Fibroblast of mammary gland (primary cell): Measurements from ENCODE around the gene RNF17.

ENCODE experiments used
- DNase-seq: peaks from one replicate; pipeline ENCODE4 v3.0.0-alpha.2; 2010; ENCODE audit warnings: low read depth
- H3K4me3 ChIP-seq: 2 replicates; pipeline ENCODE4 v1.5.1; 2011; ENCODE audit warnings: low read depth, mild to moderate bottlenecking, low read length, moderate library complexity; ENCODE audit not compliant: control insufficient read depth
- TF ChIP-seq, protein P1 (sequence below): conservative IDR thresholded peaks from 2 replicates; pipeline ENCODE4 v1.5.1; 2011; ENCODE audit warnings: low read depth, low read length, inconsistent platforms; ENCODE audit not compliant: control insufficient read depth, insufficient read depth

RNF17 gene

DNA sequence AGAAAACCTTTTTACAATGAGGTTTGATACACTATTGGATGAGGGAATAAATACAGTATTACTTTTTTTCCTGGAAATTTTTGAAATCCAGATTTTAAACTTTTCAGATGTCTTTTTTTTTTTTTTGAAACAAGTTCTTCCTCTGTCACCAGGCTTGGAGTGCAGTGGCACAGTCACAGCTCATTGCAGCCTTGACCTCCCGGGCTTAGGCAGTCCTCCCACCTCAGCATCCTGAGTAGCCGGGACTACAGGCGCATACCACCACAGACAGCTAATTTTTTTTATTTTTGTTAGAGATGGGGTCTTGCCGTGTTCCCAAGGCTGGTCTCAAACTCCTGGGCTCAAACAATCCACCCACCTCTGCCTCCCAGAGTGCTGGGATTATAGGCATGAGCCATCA, 96.8 kb downstream of the RNF17 start:
- TF ChIP-seq, protein P1, sequence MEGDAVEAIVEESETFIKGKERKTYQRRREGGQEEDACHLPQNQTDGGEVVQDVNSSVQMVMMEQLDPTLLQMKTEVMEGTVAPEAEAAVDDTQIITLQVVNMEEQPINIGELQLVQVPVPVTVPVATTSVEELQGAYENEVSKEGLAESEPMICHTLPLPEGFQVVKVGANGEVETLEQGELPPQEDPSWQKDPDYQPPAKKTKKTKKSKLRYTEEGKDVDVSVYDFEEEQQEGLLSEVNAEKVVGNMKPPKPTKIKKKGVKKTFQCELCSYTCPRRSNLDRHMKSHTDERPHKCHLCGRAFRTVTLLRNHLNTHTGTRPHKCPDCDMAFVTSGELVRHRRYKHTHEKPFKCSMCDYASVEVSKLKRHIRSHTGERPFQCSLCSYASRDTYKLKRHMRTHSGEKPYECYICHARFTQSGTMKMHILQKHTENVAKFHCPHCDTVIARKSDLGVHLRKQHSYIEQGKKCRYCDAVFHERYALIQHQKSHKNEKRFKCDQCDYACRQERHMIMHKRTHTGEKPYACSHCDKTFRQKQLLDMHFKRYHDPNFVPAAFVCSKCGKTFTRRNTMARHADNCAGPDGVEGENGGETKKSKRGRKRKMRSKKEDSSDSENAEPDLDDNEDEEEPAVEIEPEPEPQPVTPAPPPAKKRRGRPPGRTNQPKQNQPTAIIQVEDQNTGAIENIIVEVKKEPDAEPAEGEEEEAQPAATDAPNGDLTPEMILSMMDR: no peak
- no peak for DNase-seq
- H3K4me3 ChIP-seq: no peak overlapping the region

DNA sequence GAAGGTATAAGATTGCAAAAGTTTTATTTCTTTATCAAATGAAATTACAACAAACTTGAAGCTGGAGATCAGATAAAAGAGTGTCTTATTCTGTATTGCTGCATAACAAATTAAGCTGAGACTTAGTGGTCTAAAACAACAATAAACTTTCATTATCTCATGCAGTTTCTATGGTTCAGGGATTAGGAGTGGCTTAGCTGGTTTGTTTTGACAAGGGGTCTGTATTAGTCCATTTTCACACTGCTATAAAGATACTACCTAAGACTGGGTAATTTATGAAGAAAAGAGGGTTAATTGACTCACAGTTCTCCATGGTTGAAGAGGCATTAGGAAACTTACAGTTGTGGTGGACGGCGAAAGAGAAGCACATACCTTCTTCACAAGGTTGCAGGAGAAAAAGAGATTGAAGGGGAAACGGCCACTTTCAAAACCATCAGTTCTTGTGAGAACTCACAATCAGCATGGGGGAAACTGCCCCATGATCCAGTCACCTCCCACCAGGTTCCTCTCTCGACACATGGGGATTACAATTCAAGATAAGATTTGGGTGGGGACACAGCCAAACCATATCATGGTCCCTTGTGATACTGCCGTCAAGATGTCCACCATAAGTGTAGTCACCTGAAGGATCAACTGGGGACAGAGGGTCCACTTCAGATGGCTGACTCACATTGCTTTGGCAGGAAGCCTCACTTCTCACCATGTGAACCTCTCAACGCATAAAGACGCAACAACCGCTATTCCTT, 97.8 kb downstream of the RNF17 start:
- H3K4me3 ChIP-seq: no peak overlapping the region
- TF ChIP-seq, protein P1: no peak
- no peak for DNase-seq

DNA sequence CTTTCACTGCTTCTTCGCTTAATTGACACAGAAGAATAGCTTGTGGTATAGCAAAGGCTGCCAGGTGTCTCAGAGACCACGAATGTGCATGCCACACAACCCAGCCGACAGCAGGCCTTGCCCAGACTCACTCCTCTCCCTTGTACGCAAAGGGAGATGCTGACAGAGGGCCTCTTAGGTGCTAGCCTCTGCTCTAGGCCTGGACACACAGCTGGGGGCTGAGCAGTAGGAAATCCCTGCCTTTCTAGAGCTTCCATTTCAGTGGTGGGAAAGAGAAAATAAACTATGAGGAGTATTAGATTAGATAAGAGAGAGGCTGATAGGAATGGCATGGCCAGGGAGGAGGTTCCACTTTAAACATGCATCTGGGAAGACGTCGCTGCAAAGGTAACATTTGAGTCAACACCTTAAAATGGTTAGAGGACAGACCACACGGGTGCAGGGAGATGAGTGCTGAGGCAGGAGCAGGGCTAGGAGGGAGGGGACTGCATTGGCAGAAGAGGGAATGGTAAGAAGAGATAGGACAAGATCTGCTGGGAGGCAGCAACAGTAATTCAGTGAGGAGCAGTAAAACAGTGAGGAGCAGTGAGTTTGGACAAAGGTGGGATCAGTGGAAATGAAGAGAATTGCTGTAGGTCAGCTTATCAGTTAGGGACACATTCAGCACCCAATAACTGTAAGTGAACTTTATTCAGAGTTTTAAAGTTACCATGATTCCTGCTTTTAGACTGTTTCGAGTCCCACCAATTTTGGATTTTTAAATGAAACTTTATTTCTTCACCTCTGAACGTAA, 100.0 kb downstream of the RNF17 start:
- no peak for DNase-seq
- TF ChIP-seq, protein P1: no peak
- no peak overlapping the region for H3K4me3 ChIP-seq

DNA sequence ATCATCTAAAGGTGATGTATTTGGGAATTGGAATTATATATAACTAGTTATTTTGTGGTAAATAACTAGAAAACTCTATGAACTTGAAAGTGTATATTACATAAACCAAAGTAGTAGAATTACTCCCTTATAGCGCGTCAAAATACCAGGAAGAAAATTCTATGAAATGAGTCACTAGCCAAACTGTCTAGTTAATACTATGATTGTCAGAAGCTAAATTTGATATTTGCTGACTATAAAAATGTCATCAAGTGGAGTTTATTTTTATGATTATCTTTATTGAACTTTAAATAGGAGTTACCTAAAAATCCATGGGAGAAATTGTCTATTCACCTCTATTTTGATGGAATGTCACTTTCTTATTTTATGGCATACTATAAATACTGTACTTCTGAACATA, 100.6 kb downstream of the RNF17 start:
- H3K4me3 ChIP-seq: no peak overlapping the region
- TF ChIP-seq, protein P1: no peak
- DNase-seq: no peak

DNA sequence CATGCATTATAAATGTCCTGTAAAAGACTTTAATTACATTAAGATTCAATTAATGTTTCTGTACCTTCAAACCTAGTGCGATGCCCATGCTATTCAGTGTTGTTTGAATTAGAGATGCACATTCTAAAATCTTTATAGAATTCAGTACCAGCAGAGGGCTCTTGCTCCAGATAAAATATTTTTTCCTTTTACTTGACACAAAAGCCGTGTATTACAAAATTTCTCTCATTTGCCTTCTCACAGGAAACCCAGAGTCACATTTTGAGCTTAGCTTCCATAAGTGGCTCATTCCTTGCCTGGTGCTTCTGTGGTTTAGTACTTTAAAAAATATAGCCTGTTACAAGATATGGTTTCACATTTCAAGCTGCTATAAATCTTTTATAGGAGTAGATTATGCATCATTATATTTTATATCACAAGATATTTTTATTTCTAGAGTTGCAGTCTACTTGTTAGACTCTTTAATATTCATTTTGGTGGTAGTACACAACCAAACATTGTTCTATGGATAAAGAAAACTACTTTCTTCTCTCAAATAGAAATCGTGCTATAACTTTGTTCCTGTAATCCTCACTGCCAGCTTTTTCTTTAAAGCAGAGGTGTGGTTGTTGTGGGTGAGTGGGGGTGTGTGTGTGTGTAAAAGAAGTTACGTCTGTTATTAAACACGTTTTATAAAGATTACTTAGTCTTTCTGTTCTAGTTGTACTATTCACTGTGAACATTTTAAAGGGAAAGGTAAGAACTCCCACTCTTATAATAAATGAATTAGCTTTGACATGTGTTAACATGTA, 101.4 kb downstream of the RNF17 start:
- TF ChIP-seq, protein P1: peak; percentile 20
- peak; percentile 18 for DNase-seq
- no peak overlapping the region for H3K4me3 ChIP-seq

DNA sequence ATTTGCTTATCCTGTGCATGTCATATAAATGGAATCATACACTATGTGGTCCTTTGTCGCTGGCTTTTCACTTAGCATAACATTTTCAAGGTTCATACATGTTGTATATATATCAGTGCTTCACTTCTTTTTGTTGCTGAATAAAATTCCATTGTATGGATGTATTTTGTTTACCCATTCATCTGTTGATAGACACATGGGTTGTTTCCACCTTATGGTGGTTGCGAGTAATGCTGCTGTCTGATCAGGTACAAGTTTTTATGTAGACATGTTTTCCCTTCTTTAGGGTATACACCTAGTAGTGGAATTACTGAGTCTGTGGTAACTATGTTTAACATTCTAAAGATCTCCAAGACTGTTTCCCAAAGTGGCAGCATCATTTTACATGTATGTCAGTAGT, 102.5 kb downstream of the RNF17 start:
- TF ChIP-seq, protein P1: no peak
- DNase-seq: no peak

More for the DNA sequence above, 102.5 kb downstream of the RNF17 start:
- H3K4me3 ChIP-seq: no peak overlapping the region
